Neural cell (in vitro differentiated cells): ENCODE measurements around the gene SNX30.

ENCODE experiments used
- CTCF ChIP-seq: fragments of 450-650 bp; IDR thresholded peaks from 2 replicates; pipeline ENCODE4 v1.5.1; 2014; ENCODE audit warnings: antibody characterized with exemption, mild to moderate bottlenecking, moderate library complexity; ENCODE audit not compliant: poor library complexity, severe bottlenecking
- EP300 ChIP-seq: fragments of 450-650 bp; conservative IDR thresholded peaks from 2 replicates; pipeline ENCODE4 v1.6.1; 2014; ENCODE audit warnings: antibody characterized with exemption, mild to moderate bottlenecking, moderate library complexity; ENCODE audit not compliant: poor library complexity, severe bottlenecking
- MXI1 ChIP-seq: fragments of 450-650 bp; conservative IDR thresholded peaks from 2 replicates; pipeline ENCODE4 v1.6.1; 2014; ENCODE audit warnings: antibody characterized with exemption, mild to moderate bottlenecking; ENCODE audit not compliant: poor library complexity, severe bottlenecking
- POLR2AphosphoS5 ChIP-seq: IDR thresholded peaks from 2 replicates; pipeline ENCODE4 v1.6.1; 2012
- REST ChIP-seq: IDR thresholded peaks from 2 replicates; pipeline ENCODE4 v1.6.1; 2012; ENCODE audit warnings: borderline replicate concordance

- no peak for TF ChIP-seq CTCF
- TF ChIP-seq POLR2AphosphoS5: no peak
- TF ChIP-seq MXI1: no peak
- TF ChIP-seq EP300: no peak
- TF ChIP-seq REST: no peak
These were observed 98.0 kb downstream of the SNX30 start for GRCh38 chr9:112848316-112849151.
